Ectodermal cell (in vitro differentiated cells): ENCODE results near the gene GABBR2.

Experiments
- H3K27ac ChIP-seq: 2 replicates; pipeline ENCODE4 v1.7.0; 2013; ENCODE audit warnings: mild to moderate bottlenecking, low read depth, low read length; ENCODE audit not compliant: insufficient read depth, poor library complexity, severe bottlenecking
- H3K27me3 ChIP-seq: 2 replicates; pipeline ENCODE4 v1.7.0; 2013; ENCODE audit warnings: mild to moderate bottlenecking, low read length; ENCODE audit not compliant: insufficient read depth, control insufficient read depth, poor library complexity, severe bottlenecking
- H3K36me3 ChIP-seq: one replicate; pipeline ENCODE4 v1.7.0; 2013; ENCODE audit warnings: low read length; ENCODE audit not compliant: control insufficient read depth, insufficient read depth
- H3K4me1 ChIP-seq: one replicate; pipeline ENCODE4 v1.7.0; 2013; ENCODE audit warnings: low read length; ENCODE audit not compliant: control insufficient read depth, insufficient read depth
- H3K4me3 ChIP-seq: 2 replicates; pipeline ENCODE4 v1.7.0; 2013; ENCODE audit warnings: low read depth, low read length, control low read depth; ENCODE audit not compliant: insufficient read depth
- H3K9me3 ChIP-seq: 2 replicates; pipeline ENCODE4 v1.7.0; 2013; ENCODE audit warnings: mild to moderate bottlenecking, low read length, moderate library complexity; ENCODE audit not compliant: control insufficient read depth
- WGBS, 2 experiments: methylation state at CpG; one replicate each; pipeline ENCODE4 v1.1.7; 2013; ENCODE audit warnings: missing lambda C conversion rate in 2 of 2; 5-methylcytosine and 5-hydroxymethylcytosine counted together

GABBR2 gene

GRCh38 chr9:98565152-98566135 lies 143.3 kb downstream of the GABBR2 start:
- WGBS, 2 experiments: 89 to 90% methylated on average over 15 of the region's 15 CpGs
- no peak overlapping the region for H3K4me3 ChIP-seq

DNA sequence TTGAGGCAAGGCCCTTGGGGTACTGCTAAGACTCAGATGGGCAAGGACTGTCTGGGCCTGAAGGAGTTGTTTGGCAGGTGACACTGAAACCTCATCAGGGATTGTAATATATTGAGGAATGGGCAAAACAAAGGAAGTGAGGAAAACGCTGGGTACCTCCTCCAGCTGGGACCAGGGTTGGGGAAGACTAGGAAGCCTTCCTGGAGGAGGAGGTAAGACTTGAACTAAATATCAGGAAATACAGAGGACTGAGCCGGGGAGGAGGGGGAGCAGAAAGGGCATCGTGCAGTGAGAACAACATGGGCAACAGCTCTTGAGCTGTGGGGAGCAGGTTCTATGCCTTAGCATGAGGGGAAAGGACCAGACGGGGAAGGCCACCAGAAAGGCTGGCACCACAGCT lies 144.0 kb downstream of the GABBR2 start:
- Histone ChIP-seq H3K27me3 (no peaks in the 10 kb centered on the region), H3K4me1 (peaks cover 6% of the 10 kb centered on the region), H3K4me3 (no peak overlapping the region), H3K9me3 (no peaks in the 10 kb centered on the region), H3K36me3 (no peaks in the 10 kb centered on the region), H3K27ac (no peak overlapping the region)
- WGBS, 2 experiments: 87 to 90% methylated on average over 4 of the region's 4 CpGs

More at GRCh38 chr9:98565152-98566135, 143.3 kb downstream of the GABBR2 start:
- Histone ChIP-seq H3K27me3 (no peaks in the 10 kb centered on the region), H3K9me3 (no peaks in the 10 kb centered on the region), H3K27ac (no peak overlapping the region), H3K4me1 (peaks cover 6% of the 10 kb centered on the region), H3K36me3 (no peaks in the 10 kb centered on the region)

DNA sequence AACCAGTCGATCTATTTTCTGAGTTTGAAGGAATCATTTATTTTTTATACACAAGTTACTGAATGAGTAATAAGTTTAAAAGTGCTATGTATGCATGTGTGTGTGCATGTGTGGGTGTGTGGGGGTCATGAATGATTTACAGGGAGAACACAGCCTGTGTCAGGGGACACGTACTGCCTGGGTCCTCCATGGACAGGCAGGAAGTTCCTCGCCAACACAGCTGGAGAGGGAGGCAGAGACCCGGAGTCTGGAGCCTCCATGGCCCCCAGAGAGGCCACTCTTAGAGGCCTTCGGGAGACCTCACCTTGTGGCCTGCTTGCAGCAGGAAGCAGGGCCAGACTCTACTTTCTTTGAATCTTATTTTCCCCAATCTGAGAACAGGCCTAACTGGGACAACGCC lies 144.7 kb downstream of the GABBR2 start:
- no peak overlapping the region for H3K4me3 ChIP-seq

DNA sequence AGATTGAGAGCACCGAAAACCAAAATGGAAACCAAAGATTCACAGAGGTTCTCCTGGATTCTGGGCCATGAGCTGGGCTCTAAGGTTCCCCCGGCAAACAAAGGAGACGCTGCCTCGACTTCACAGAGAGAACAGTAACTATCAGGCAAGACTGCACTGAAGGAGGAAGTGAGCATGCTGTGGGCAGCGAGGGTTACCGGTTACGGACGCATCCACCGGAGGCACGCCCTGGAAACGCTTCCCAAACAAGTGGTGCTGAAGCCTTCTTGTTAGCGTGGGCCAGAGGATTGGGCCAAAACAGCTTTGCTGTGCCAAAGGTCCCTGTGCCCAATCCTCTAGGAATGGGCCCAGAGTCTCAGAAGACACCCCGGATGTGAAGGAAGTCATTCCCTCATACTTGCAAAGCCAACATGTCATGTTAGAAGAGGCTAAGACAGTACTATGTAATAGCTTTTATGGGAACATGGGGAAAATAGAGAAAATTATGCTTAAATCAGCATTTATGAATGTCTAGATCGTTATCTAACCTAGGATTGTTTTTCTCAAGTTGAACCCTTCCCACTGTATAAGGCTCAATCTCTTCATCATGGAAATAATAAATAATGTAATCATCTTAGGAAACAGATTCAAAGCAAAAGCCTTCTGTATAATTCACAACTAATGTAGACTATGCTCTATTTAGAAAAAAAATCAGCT lies 145.4 kb downstream of the GABBR2 start:
- 93% methylated on average over 13 to 14 of the region's 14 CpGs for WGBS, 2 experiments
- Histone ChIP-seq H3K27ac (no peak overlapping the region), H3K27me3 (no peaks in the 10 kb centered on the region), H3K9me3 (no peaks in the 10 kb centered on the region), H3K36me3 (no peaks in the 10 kb centered on the region), H3K4me3 (no peak overlapping the region), H3K4me1 (no peaks in the 10 kb centered on the region)

More for the DNA sequence above, 144.7 kb downstream of the GABBR2 start:
- H3K27ac ChIP-seq: no peak overlapping the region
- WGBS, 2 experiments: 92 to 95% methylated on average over 5 to 6 of the region's 6 CpGs
- peaks cover 6% of the 10 kb centered on the region for H3K4me1 ChIP-seq
- no peaks in the 10 kb centered on the region for H3K27me3 ChIP-seq
- no peaks in the 10 kb centered on the region for H3K36me3 ChIP-seq
- no peaks in the 10 kb centered on the region for H3K9me3 ChIP-seq

DNA sequence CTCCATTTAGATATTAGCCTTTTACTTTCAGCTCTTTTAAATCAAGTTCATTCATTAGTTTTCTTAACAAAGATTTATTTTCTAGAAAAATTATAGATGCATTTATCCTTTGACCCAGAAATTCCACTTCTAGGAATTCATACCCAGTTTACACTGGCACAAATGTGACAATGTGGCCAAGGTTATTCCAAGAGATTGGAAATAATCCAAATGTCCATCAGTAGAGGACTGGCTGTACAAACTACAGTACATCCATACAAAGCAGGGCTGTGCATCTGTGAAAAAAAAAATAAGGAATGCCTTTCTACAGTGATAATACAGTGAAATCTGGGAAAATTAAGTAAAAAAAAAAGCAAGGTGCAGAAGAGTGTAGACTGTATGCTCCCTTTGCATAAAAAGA lies 149.2 kb downstream of the GABBR2 start:
- Histone ChIP-seq H3K27ac (no peak overlapping the region), H3K9me3 (no peaks in the 10 kb centered on the region), H3K36me3 (no peaks in the 10 kb centered on the region), H3K4me3 (no peak overlapping the region), H3K4me1 (no peaks in the 10 kb centered on the region), H3K27me3 (no peaks in the 10 kb centered on the region)

- Histone ChIP-seq H3K36me3 (no peaks in the 10 kb centered on the region), H3K9me3 (no peaks in the 10 kb centered on the region), H3K4me1 (no peaks in the 10 kb centered on the region), H3K4me3 (no peak overlapping the region), H3K27me3 (no peaks in the 10 kb centered on the region), H3K27ac (no peak overlapping the region)
- WGBS, 2 experiments: 89 to 90% methylated on average over 3 of the region's 3 CpGs
These were observed 150.2 kb downstream of the GABBR2 start for GRCh38 chr9:98558575-98558974.

GRCh38 chr9:98556511-98556910 lies 152.2 kb downstream of the GABBR2 start:
- no peak overlapping the region for H3K27ac ChIP-seq

GRCh38 chr9:98555651-98556465 lies 152.9 kb downstream of the GABBR2 start:
- Histone ChIP-seq H3K36me3 (no peaks in the 10 kb centered on the region), H3K27me3 (no peaks in the 10 kb centered on the region), H3K9me3 (no peaks in the 10 kb centered on the region), H3K4me3 (no peak overlapping the region), H3K4me1 (peaks cover 12% of the 10 kb centered on the region), H3K27ac (no peak overlapping the region)
- 91 to 92% methylated on average over 10 of the region's 10 CpGs for WGBS, 2 experiments

More at GRCh38 chr9:98556511-98556910, 152.2 kb downstream of the GABBR2 start:
- Histone ChIP-seq H3K9me3 (no peaks in the 10 kb centered on the region), H3K27me3 (no peaks in the 10 kb centered on the region), H3K4me3 (no peak overlapping the region), H3K36me3 (no peaks in the 10 kb centered on the region), H3K4me1 (peaks cover 12% of the 10 kb centered on the region)
- WGBS, 2 experiments: 91 to 92% methylated on average over 12 of the region's 12 CpGs

DNA sequence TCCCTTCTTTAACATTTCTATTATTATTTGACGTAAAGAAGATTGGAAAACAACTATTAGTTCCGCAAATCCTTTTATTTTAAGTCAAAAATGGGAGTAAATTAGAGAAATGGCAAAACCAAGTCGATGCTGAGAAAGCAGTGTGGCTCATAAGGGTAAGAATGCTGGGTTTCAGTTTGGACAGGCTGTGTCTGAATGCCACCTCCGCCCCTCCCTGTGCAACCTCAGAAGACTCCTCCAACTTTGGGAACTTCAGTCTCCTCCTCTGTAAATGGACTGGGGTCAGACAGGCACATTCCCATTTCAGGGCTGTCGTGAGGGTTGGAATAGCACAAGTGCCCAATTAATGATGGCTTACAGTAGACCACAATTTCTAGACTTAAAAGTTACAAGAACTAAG lies 154.0 kb downstream of the GABBR2 start:
- Histone ChIP-seq H3K36me3 (no peaks in the 10 kb centered on the region), H3K27ac (no peak overlapping the region), H3K9me3 (no peaks in the 10 kb centered on the region), H3K27me3 (no peaks in the 10 kb centered on the region), H3K4me3 (no peak overlapping the region), H3K4me1 (peaks cover 12% of the 10 kb centered on the region)
- WGBS, 2 experiments: 93 to 97% methylated on average over 5 of the region's 5 CpGs
